K562 (cell line): ENCODE data around the gene S100A3. TPM values are rescaled to one million over a fixed set of nuclear protein-coding genes. Genes with fewer than 3 reads are reported as not detected.

Experiments
- CBX8 ChIP-seq: fragments of 200-600 bp; sonication (generic); IDR thresholded peaks from 2 replicates; pipeline ENCODE4 v1.6.1; 2012; ENCODE audit warnings: borderline replicate concordance, mixed run types, low read depth, mild to moderate bottlenecking, moderate library complexity, mixed read lengths, low read length, control low read depth, inconsistent platforms; ENCODE audit not compliant: poor library complexity, severe bottlenecking; ENCODE audit errors: extremely low read depth
- CTCFL ChIP-seq: IDR thresholded peaks from 2 replicates; pipeline ENCODE4 v1.6.1; 2011; ENCODE audit warnings: borderline replicate concordance, low read depth, mild to moderate bottlenecking, moderate library complexity, low read length; ENCODE audit not compliant: insufficient read depth, poor library complexity, severe bottlenecking
- E2F1 ChIP-seq: sonication (generic); formaldehyde crosslinking; IDR thresholded peaks from 2 replicates; pipeline ENCODE4 v1.8.1; 2023; ENCODE audit warnings: mild to moderate bottlenecking, missing genetic modification reagents, moderate library complexity
- ELF4 ChIP-seq: fragments of 450-650 bp; formaldehyde crosslinking; IDR thresholded peaks from 2 replicates; pipeline ENCODE4 v1.4.0; 2022; ENCODE audit warnings: missing genetic modification characterization
- ESRRA ChIP-seq: fragments of 450-650 bp; IDR thresholded peaks from 2 replicates; pipeline ENCODE4 v1.6.1; 2014; ENCODE audit warnings: low read depth, mild to moderate bottlenecking, moderate library complexity, borderline replicate concordance
- LARP7 ChIP-seq: fragments of 450-650 bp; IDR thresholded peaks from 2 replicates; pipeline ENCODE4 v1.6.1; 2016
- MBD1 ChIP-seq: fragments of 250-450 bp; sonication (Bioruptor Pico); IDR thresholded peaks from 2 replicates; pipeline ENCODE4 v1.8.0; 2022; ENCODE audit warnings: inconsistent platforms
- NFE2 ChIP-seq: IDR thresholded peaks from 2 replicates; pipeline ENCODE4 v1.6.1; 2014; ENCODE audit warnings: antibody characterized with exemption, low read depth
- SPI1 ChIP-seq: IDR thresholded peaks from 2 replicates; pipeline ENCODE4 v1.6.1; 2011; ENCODE audit warnings: low read depth, low read length, control low read depth, borderline replicate concordance
- ZBTB11 ChIP-seq, 3 experiments: fragments of 200-800 bp in 1 of 3; fragments of 250-450 bp in 1 of 3; fragments of 450-650 bp in 1 of 3; sonication (Bioruptor Pico) in 1 of 3; sonication (Bioruptor generic) in 1 of 3; formaldehyde crosslinking in 1 of 3; IDR thresholded peaks; 2 replicates each; pipeline versions ENCODE4 v1.6.1 to v1.8.0; 2016 to 2022; ENCODE audit warnings: mild to moderate bottlenecking in 2 of 3, missing genetic modification characterization in 2 of 3, missing compliant biosample characterization in 1 of 3, moderate library complexity in 1 of 3
- ZNF277 ChIP-seq: fragments of 250-450 bp; sonication (Bioruptor Pico); IDR thresholded peaks from 2 replicates; pipeline ENCODE4 v1.8.0; 2022; ENCODE audit warnings: inconsistent platforms, mild to moderate bottlenecking, moderate library complexity, borderline replicate concordance
- ZNF639 ChIP-seq, 2 experiments: fragments of 200-800 bp in 1 of 2; sonication (Bioruptor generic) in 1 of 2; sonication (generic) in 1 of 2; formaldehyde crosslinking in 1 of 2; IDR thresholded peaks in 1 of 2; conservative IDR thresholded peaks in 1 of 2; 2 replicates each; pipeline versions ENCODE4 v1.5.0 to v1.6.1; 2016 to 2020; ENCODE audit warnings: missing compliant biosample characterization in 1 of 2, missing genetic modification characterization in 1 of 2, missing genetic modification reagents in 1 of 2
- ZSCAN29 ChIP-seq: fragments of 450-650 bp; IDR thresholded peaks from 2 replicates; pipeline ENCODE4 v1.6.1; 2017
- polyA plus RNA-seq, 8 experiments: library from polyadenylated mRNA; depleted of rRNA in 4 of 8; stranded (reverse) in 5 of 8; unstranded in 3 of 8; fragments of >200 nt; fragmentation: Nextera tagmentation in 2 of 8; fragmentation: Illumina TruSeq in 1 of 8; extraction: Ambion mirVana in 2 of 8; extraction: Trizol in 1 of 8; gene quantifications; 2 replicates each; pipeline versions ENCODE4 v1.2.1 to v1.2.3, GENCODE V29; 2011 to 2014; ENCODE audit warnings: inconsistent platforms in 1 of 8, missing spikeins in 1 of 8
- total RNA-seq, 7 experiments: library from RNA; depleted of rRNA in 6 of 7; stranded (reverse); fragments of >200 nt in 6 of 7; fragmentation: Illumina TruSeq in 2 of 7; extraction: Trizol in 2 of 7; gene quantifications; 2 replicates each; pipeline versions ENCODE4 v1.2.1 to v1.2.3, GENCODE V29; 2011 to 2021; ENCODE audit warnings: low replicate concordance in 1 of 7

The S100A3 gene
- total and polyA plus RNA-seq, 9 of the 15 experiments (the other 6 are each of a cell fraction or from before 2014, with no cell fraction given) = 0.08 to 1.7 (median 0.18) TPM; not detected in 4

GRCh38 chr1:153568367-153569099 is 19.5 kb upstream of the S100A3 start (continued):
- TF ChIP-seq MBD1 (no peak), ZSCAN29 (no peak), ELF4 (no peak), ZNF277 (CRISPR knock-in tag) (no peak), CBX8 (no peak), NFE2 (peak; percentile 85), E2F1 (peak; percentile 58; the same call in 1 of the 2 replicates), LARP7 (no peak), ESRRA (0 out of 2 replicates have a peak, but pooled peaks have one; percentile 37), CTCFL (peak; percentile 14), SPI1 (no peak), ZNF639 (CRISPR knock-in tag; conservative IDR thresholded peaks at IDR 0.05 in 1 of 2, IDR thresholded peaks at IDR 0.05 in 1 of 2) (no peak; a peak in 1 of 4 replicates), ZBTB11 (CRISPR knock-in tag; IDR thresholded peaks at IDR 0.05) (0 out of 6 replicates have a peak, but pooled peaks of 1 of the 3 experiments have one; percentile 8)
